ENCODE results near the gene RASSF1.

Gene RASSF1

DNA sequence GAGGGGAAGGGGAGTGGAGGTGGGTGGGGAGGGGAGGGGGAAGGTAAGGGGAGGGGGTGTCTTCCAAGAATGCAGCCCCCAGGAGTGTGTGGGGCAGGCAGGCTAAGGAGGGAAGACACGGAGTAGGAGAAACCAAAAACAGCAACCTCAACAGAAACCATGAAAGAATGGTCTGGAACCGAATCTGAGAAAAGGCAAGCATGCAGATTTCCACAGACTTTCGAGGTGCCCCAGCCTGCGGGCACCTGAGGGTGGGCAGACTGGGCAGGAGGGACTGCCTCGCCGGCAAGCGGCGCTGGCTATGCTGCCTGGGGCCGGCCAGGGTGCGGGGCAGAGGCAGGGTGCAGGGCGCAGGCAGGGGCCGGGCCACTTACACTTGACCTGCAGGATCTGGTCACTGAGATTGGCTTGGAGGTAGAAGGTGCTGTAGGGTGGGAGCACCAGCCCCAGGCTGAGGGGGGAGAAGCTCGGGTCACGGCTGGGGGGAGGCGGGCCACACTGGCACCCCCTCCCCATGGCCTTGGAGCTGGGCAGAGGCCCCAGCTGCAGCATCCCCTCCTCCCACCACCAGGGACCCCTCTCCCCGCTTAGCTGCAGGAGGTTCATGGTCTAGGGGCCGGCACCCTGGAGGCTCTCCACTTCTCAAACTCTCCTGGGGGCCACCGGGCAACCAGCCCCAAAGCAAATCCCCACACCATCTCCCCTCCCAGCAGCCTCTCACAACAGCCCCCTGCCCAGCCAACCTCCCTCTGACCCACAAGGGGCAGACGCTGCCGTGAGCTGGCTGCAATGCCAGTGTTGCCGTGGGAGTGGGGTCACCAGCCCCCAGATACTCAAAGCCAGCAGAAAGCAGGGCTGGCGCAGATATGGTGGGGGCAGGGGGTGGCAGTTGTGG, 34.0 kb upstream of the RASSF1 start:
- H3K4me3 ChIP-seq (ENCODE audit: control insufficient read depth, low read depth, low read length) = no peak overlapping the region
- TF ChIP-seq, protein P1, sequence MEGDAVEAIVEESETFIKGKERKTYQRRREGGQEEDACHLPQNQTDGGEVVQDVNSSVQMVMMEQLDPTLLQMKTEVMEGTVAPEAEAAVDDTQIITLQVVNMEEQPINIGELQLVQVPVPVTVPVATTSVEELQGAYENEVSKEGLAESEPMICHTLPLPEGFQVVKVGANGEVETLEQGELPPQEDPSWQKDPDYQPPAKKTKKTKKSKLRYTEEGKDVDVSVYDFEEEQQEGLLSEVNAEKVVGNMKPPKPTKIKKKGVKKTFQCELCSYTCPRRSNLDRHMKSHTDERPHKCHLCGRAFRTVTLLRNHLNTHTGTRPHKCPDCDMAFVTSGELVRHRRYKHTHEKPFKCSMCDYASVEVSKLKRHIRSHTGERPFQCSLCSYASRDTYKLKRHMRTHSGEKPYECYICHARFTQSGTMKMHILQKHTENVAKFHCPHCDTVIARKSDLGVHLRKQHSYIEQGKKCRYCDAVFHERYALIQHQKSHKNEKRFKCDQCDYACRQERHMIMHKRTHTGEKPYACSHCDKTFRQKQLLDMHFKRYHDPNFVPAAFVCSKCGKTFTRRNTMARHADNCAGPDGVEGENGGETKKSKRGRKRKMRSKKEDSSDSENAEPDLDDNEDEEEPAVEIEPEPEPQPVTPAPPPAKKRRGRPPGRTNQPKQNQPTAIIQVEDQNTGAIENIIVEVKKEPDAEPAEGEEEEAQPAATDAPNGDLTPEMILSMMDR (IDR thresholded peaks at IDR 0.05; ENCODE audit: control insufficient read depth, insufficient read depth, low read depth, low read length, missing control alignments) = no peak
- DNase-seq (ENCODE audit: low read depth) = no peak

DNA sequence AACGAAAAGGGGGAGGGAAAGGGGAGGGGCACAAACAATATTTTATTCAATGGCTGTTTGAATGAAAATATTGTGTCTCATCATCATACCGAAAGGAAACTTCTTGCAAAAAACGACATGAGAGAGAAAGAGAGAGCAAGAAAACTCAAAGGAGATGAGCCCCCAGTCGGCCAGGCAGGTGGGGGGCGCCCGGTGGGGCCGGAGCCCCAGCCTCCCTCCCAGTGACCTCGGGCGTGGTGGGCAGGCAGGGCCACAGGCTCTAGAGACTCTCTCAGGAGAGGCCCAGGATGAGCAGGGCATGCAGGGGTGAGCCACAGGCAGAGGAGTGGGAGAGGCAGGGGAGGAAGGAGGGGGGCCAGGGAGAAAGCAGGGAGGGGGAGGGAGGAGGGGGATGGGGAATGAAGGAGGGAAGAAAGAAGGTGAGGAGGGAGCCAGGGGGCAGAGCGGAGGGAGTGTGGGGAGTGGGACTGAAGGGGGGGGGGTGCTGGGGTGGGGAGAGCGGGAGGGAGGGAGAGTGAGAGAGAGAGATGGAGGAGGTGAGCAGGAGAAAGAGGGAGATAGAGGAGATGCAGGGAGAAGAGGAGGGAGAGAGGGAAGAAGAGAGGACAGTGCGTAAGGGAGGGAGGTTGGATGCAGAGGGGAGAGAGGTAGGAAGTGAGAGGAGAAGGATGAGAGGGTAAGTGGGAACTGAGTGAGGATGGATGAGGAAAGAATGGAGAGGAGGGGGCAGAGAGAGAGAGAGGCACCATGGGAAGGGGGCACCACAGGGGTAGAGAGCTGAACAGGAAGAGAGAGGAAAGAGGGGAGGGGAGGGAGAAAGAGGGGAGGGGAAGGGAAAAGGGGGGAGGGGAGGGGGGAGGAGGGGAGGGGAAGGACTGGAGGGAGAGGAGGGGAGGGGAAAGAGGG, 32.8 kb upstream of the RASSF1 start:
- H3K4me3 ChIP-seq (ENCODE audit: control insufficient read depth, low read depth, low read length) = no peak overlapping the region
- DNase-seq (ENCODE audit: low read depth) = no peak
- TF ChIP-seq, protein P1 (IDR thresholded peaks at IDR 0.05; ENCODE audit: control insufficient read depth, insufficient read depth, low read depth, low read length, missing control alignments) = no peak

DNA sequence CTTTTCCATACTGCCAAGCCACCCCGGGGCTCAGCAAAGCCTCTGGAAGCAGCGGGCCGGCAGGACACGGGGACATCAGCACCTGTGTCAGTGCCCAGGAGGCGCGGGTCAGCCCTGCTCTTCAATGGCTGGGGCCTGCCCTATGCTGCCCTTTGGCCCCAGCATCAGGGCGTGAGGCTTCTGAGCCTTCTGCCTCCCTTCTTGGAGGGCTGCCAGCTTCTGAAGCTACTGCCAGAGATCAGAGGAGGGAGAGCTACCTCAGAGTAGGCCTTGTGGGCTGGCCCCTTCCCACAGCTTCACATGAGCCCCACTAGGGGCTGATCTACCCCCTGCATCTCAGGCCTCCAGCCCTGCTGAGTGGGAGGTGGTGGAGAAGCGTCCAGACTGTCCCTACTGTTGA, 31.7 kb upstream of the RASSF1 start:
- H3K4me3 ChIP-seq (ENCODE audit: control insufficient read depth, low read depth, low read length) = no peak overlapping the region
- no peak for DNase-seq (ENCODE audit: low read depth)
- TF ChIP-seq, protein P1 (IDR thresholded peaks at IDR 0.05; ENCODE audit: control insufficient read depth, insufficient read depth, low read depth, low read length, missing control alignments) = no peak

DNA sequence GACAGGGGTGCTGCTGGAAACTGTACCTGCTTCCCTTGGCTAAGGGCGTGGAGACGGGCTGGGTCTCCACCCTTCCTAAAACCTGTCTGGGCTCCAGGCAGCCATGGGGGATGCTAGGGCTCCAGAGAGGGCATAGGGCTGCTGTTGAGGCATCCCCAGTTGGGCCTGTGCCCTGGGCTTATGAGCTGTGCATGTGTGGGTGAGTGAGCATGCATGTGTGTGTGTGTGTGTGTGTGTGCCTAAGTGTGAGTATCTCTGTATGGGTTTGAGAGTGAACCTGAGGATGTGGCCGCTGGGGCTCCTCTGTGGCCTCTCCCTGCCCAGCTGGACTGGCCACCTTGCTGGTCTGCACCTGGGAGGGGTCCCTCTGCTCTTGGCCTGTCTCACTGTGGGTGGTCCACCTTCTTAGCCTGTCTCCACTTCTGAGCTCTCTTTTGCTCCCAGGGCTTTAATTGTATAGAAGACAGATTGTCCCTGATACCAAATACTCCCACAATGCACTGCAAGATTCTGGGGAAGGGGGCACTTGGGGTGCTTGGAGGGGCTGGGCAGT, 30.6 kb upstream of the RASSF1 start:
- TF ChIP-seq, protein P1 (IDR thresholded peaks at IDR 0.05; ENCODE audit: control insufficient read depth, insufficient read depth, low read depth, low read length, missing control alignments) = no peak
- no peak for DNase-seq (ENCODE audit: low read depth)
- H3K4me3 ChIP-seq (ENCODE audit: control insufficient read depth, low read depth, low read length) = no peak overlapping the region

DNA sequence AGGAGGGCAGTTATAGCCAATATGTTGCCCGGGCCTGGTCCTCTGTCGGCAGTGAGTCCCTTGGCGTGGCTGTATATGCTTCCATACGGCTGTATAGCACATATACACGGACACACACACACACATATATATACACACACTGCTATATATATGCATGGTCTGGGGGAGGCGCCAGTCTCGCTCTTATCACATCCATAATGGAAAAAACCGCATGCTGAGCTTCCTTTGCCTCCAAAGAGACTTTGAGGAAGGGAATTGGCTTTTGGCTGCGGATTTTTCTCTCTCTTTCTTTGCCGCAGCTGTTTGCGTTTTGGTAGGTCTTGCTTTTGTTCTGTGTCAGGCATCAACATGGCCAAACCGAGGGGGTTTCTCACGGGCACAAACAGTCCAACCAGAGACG, 30.0 kb upstream of the RASSF1 start:
- no peak overlapping the region for H3K4me3 ChIP-seq (ENCODE audit: control insufficient read depth, low read depth, low read length)

More for the DNA sequence above, 30.0 kb upstream of the RASSF1 start:
- TF ChIP-seq, protein P1 (IDR thresholded peaks at IDR 0.05; ENCODE audit: control insufficient read depth, insufficient read depth, low read depth, low read length, missing control alignments) = no peak
- DNase-seq (ENCODE audit: low read depth) = no peak
